ENCODE data around the gene DRAXIN.

Gene DRAXIN

GRCh38 chr1:11654939-11655808 is 36.3 kb upstream of the DRAXIN start:
- peak in 3 of 58 donors; percentile 29 to 62 (median 44) for DNase-seq

GRCh38 chr1:11657654-11658053 is 33.9 kb upstream of the DRAXIN start:
- DNase-seq, result no peak

DNA sequence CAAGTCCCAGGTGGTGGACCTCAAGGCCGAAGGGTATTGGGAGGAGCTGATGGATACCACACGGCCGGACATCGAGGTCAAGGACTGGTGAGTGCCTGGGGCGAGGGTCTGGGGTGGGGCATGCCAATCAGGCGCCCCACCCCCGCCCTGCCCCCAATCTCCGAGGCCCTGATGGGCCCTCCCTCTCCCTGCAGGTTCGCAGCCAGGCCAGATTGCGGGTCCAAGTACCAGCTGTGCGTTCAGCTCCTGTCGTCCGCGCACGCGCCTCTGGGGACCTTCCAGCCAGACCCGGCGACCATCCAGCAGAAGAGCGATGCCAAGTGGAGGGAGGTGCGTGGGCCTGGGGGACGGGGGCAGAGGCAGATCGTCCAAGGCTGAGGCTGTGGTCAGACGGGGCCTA is 33.0 kb upstream of the DRAXIN start:
- no peak for DNase-seq

DNA sequence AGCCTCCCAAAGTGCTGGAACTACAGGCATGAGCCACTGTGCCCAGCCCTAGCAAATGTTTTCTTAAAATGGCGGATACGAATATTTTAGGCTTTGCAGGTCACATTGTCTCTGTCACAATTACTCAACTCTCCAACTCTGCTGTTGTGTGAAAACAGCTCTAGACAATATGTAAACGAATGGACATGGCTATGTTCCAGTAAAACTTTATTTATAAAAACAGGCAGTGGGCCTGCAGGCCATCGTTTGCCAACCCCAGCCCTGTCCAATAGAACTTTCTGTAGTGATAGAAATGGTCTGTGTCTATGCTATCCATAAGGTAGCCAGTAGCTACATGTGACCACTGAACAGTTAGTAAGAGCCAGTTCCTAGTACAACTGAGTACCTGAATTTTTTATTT is 31.8 kb upstream of the DRAXIN start:
- no peak for DNase-seq

DNA sequence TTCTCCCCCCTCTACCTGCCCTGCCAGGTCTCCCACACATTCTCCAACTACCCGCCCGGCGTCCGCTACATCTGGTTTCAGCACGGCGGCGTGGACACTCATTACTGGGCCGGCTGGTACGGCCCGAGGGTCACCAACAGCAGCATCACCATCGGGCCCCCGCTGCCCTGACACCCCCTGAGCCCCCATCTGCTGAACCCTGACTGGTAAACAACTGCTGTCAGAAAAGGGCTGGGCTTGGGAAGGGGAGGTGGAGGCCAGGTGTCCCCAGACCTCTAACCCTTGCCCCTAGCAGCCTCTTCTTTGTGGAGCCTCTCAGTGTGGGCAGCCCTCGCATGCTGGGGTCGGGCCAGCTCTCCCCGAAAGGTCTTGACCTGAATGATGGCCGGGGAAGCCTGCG is 30.4 kb upstream of the DRAXIN start:
- DNase-seq, result no peak

DNA sequence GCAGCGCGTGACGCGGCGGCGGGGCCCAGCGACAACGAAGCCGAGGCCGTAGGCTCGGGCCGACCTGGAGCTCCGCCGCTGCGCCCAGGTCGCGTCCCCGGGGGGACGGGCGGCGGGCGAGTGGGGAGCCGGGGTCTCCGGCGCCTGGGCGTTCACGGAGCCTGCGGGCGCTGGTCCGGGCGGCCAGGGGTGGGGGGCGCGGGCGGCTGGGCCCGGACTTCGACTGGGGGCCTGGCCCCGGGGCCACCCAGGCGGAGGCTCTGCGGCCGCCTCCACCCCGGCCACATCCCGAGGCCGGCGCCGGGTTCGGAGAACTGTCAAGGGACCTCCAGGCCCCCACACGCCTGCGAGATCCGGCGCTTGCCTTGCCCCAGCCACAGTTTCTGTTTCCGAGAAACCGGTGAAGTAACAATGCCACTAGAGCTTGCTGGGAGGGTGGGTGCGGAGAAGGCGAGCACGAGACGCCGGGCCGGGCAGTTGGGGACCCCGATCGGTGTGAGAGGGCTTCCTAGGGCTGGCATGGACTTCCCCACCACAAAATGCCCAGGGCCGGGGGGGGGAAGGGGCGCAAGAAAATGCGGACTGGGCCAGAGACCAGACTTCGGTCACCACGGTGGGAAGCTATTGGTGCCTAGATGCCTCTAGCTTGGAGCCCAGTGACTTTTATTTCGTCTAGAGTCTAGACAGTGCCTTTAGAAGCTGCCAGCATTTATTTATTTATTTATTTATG is 27.0 kb upstream of the DRAXIN start:
- peak in 13 of 58 donors; percentile 14 to 34 (median 25) for DNase-seq

- no peak for DNase-seq
These were observed 23.0 kb upstream of the DRAXIN start for GRCh38 chr1:11668516-11668915.

GRCh38 chr1:11670747-11671146 is 20.8 kb upstream of the DRAXIN start:
- no peak for DNase-seq

DNA sequence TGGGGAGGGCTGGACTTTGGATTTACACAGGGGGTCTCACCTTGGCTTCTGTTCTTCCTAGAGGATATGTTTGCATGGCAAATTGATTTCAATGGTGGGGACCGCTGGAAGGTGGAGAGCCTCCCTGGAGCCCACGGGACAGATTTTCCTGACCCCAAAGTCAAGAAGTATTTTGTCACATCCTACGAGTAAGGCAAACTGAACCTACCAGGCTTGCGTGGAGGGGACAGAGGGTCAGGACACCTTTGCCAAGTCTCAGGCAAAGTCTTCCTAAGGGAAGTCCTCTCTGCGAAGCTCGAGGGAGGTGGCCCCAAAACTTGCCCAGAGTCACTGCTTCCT is 20.3 kb upstream of the DRAXIN start:
- no peak for DNase-seq

GRCh38 chr1:11671544-11672286 is 19.8 kb upstream of the DRAXIN start:
- no peak for DNase-seq

DNA sequence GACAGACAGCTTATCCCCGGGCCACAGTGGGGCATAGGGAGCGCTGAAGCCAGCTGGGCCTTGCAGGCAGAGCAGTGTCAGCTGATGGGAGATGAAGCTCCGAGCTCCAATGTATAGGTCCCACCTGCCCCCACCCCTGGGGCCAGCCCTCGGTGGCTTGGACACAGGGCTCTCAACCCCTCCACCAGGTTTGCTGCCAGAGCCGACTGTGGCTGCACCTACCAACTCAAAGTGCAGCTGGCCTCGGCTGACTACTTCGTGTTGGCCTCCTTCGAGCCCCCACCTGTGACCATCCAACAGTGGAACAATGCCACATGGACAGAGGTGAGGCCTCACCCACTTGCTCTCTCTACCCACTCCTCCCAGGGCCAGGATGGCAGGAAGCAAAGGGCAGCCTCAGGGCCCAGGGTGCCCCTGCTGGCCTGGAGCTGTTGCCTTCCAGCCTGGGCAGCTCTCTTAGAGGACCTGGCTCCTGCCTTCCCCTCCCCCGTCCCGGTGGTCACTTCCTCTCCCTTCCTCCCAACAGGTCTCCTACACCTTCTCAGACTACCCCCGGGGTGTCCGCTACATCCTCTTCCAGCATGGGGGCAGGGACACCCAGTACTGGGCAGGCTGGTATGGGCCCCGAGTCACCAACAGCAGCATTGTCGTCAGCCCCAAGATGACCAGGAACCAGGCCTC is 18.3 kb upstream of the DRAXIN start:
- DNase-seq, result no peak

DNA sequence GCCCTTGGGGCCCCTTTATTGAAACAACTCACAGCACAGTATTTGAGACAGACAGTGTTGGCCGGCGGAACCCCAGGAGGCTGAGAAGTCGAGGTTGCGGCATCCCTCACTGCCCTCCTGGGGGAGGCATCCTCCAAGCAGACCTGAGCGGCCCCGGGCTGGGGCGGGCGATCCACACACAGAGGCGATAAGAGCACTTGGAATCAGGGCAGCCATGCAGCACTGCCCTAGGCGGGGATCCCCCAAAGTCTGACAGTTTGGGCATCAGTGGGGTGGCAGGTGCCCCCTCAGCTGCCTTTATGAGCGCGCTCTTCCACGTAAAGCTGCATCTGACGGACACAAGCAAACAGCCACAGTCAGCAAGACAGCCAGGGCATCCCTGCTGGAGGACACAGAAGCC is 17.0 kb upstream of the DRAXIN start:
- DNase-seq, result no peak

DNA sequence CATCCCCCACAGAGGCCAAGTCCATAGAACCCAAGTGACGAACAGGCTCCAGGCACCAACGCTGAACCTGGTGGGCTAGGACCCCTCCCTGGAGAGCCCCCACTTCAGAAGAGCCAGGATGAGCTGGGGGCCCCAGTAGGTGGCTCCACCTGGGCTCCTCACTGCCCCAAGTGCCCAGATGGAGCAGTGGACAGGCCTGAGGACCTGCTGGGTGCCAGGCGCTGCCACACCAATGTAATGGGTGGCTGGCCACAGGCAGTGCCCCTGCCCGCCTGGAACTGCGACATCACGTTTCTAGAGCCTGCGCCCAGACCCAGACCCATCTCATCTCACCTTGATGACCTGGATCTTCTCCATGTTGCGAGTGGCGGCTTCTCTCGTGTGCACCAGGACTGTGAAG is 16.2 kb upstream of the DRAXIN start:
- DNase-seq, result no peak

- no peak for DNase-seq
These were observed 15.0 kb upstream of the DRAXIN start for GRCh38 chr1:11676386-11677103.

DNA sequence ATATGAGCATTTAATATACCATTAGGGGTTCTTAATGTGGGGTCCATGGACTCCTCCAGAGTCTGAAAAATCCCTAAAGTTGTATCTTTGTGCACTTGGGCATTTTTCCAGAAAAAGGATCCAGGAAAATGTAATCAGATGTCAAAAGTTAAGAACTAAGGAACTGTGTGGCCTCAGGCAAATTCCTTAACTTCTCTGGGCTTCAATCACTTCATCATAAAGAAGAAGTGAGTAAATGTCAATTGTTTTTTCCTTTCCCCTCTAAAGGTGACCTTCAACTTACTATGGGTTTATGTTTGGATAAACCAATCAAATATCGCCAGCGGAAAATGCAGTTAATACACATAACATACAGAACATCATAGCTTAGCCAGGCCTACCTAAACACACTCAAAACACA is 13.1 kb upstream of the DRAXIN start:
- DNase-seq, result no peak

GRCh38 chr1:11680270-11681070 is 11.0 kb upstream of the DRAXIN start:
- DNase-seq, result peak in 3 of 58 donors; percentile 47 to 60 (median 53)

GRCh38 chr1:11681071-11681771 is 10.3 kb upstream of the DRAXIN start, which contains the start of gene MAD2L2:
Gene MAD2L2, minus strand, starts transcription at chr1:11681148. Its CDS starts 547 bp downstream, at chr1:11680601.
- peak in 56 of 58 donors; percentile 22 to 90 (median 80) for DNase-seq

- DNase-seq, result no peak
These were observed 9.2 kb upstream of the DRAXIN start for GRCh38 chr1:11682287-11682771.

- DNase-seq, result no peak
These were observed 8.7 kb upstream of the DRAXIN start for GRCh38 chr1:11682799-11683198.
